GM12891 (cell line): Measurements from ENCODE around the gene COG1.

Experiments
- PAX5 ChIP-seq: IDR thresholded peaks from 2 replicates; pipeline ENCODE4 v1.6.1; 2011; ENCODE audit warnings: low read length, moderate library complexity, mild to moderate bottlenecking; ENCODE audit not compliant: insufficient read depth, severe bottlenecking
- POLR2A ChIP-seq: IDR thresholded peaks from 2 replicates; pipeline ENCODE4 v1.6.1; 2011; ENCODE audit warnings: low read depth, low read length, control low read depth
- POLR2AphosphoS5 ChIP-seq: IDR thresholded peaks from 2 replicates; pipeline ENCODE4 v1.6.1; 2011; ENCODE audit warnings: low read depth, low read length, control low read depth
- SPI1 ChIP-seq: IDR thresholded peaks from 2 replicates; pipeline ENCODE4 v1.6.1; 2011; ENCODE audit warnings: low read depth, low read length, control low read depth
- TAF1 ChIP-seq: IDR thresholded peaks from 2 replicates; pipeline ENCODE4 v1.6.1; 2011; ENCODE audit warnings: low read depth, low read length, control low read depth

GRCh38 chr17:73231395-73231794 lies 38.5 kb downstream of the COG1 start:
- TF ChIP-seq TAF1: no peak
- no peak for TF ChIP-seq POLR2AphosphoS5
- TF ChIP-seq POLR2A: no peak
- no peak for TF ChIP-seq SPI1
- TF ChIP-seq PAX5: no peak
